ENCODE results near the gene RBFA.
"Not testable (repeated sequence)": the region's sequence is repeated elsewhere in the genome, so short reads cannot be mapped to it uniquely, and the experiment has no call there.

Gene RBFA

DNA sequence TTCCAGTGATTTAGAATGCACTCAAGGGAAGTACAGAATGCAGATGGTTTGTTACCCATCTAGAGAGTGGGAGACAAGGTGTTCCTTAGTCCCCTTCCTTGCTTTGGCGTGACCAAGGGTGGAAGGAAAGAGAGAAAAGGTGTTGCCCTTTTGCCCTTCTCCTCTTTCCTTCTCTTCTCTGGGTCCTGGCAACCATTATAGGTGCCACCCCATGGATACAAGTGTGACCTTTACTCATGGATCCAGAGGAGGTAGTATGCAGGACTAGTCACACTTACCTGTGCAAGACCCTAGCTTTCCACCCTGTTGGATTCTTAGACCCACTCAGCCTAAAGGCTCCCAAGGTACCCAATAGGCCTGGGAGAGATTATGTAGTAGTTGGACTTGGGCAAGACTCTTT lies 11.6 kb upstream of the RBFA start:
- no peaks in the 10 kb centered on the region for H3F3A ChIP-seq (ENCODE audit: control insufficient read depth, insufficient read depth)
- no peaks in the 10 kb centered on the region for H3K4me1 ChIP-seq (ENCODE audit: control insufficient read depth, low read length)
- no peak overlapping the region for H3K4me2 ChIP-seq (ENCODE audit: low read length)
- TF ChIP-seq, protein P1, sequence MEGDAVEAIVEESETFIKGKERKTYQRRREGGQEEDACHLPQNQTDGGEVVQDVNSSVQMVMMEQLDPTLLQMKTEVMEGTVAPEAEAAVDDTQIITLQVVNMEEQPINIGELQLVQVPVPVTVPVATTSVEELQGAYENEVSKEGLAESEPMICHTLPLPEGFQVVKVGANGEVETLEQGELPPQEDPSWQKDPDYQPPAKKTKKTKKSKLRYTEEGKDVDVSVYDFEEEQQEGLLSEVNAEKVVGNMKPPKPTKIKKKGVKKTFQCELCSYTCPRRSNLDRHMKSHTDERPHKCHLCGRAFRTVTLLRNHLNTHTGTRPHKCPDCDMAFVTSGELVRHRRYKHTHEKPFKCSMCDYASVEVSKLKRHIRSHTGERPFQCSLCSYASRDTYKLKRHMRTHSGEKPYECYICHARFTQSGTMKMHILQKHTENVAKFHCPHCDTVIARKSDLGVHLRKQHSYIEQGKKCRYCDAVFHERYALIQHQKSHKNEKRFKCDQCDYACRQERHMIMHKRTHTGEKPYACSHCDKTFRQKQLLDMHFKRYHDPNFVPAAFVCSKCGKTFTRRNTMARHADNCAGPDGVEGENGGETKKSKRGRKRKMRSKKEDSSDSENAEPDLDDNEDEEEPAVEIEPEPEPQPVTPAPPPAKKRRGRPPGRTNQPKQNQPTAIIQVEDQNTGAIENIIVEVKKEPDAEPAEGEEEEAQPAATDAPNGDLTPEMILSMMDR (IDR thresholded peaks at IDR 0.05; ENCODE audit: low read depth, low read length, poor library complexity, severe bottlenecking) = no peak
- TF ChIP-seq EZH2phosphoT487 (IDR thresholded peaks at IDR 0.05; ENCODE audit: borderline replicate concordance, low read length) = no peak
- H3K27ac ChIP-seq (ENCODE audit: low read depth, low read length) = no peak overlapping the region
- H3K4me3 ChIP-seq (ENCODE audit: low read length) = no peak overlapping the region
- no peaks in the 10 kb centered on the region for H3K9me2 ChIP-seq (replicated peaks; ENCODE audit: control insufficient read depth, low read length)
- no peaks in the 10 kb centered on the region for H3K36me3 ChIP-seq (ENCODE audit: control insufficient read depth, low read length)
- no peaks in the 10 kb centered on the region for H3K27me3 ChIP-seq (ENCODE audit: control insufficient read depth, low read length)
- H3K79me2 ChIP-seq (ENCODE audit: control insufficient read depth, low read length) = no peaks in the 10 kb centered on the region
- no peaks in the 10 kb centered on the region for H4K20me1 ChIP-seq (ENCODE audit: control insufficient read depth, insufficient read depth, low read depth, low read length)
- peaks cover 50% of the 10 kb centered on the region for H3K9me3 ChIP-seq (ENCODE audit: control insufficient read depth, insufficient read depth, low read length)

- Histone ChIP-seq H3K4me3 (ENCODE audit: low read length) (no peak overlapping the region), H3K4me1 (ENCODE audit: control insufficient read depth, low read length) (no peaks in the 10 kb centered on the region), H3K36me3 (ENCODE audit: control insufficient read depth, low read length) (no peaks in the 10 kb centered on the region), H3K4me2 (ENCODE audit: low read length) (no peak overlapping the region), H3K27ac (ENCODE audit: low read depth, low read length) (no peak overlapping the region), H3K79me2 (ENCODE audit: control insufficient read depth, low read length) (no peaks in the 10 kb centered on the region), H3K9me2 (replicated peaks; ENCODE audit: control insufficient read depth, low read length) (no peaks in the 10 kb centered on the region), H4K20me1 (ENCODE audit: control insufficient read depth, insufficient read depth, low read depth, low read length) (no peaks in the 10 kb centered on the region), H3F3A (ENCODE audit: control insufficient read depth, insufficient read depth) (no peaks in the 10 kb centered on the region), H3K9me3 (ENCODE audit: control insufficient read depth, insufficient read depth, low read length) (peaks cover 50% of the 10 kb centered on the region), H3K27me3 (ENCODE audit: control insufficient read depth, low read length) (no peaks in the 10 kb centered on the region)
- TF ChIP-seq, protein P1 (IDR thresholded peaks at IDR 0.05; ENCODE audit: low read depth, low read length, poor library complexity, severe bottlenecking) = peak; percentile 78
- TF ChIP-seq EZH2phosphoT487 (IDR thresholded peaks at IDR 0.05; ENCODE audit: borderline replicate concordance, low read length) = no peak
Measured at GRCh38 chr18:80023173-80023572, 11.1 kb upstream of the RBFA start.

GRCh38 chr18:80026363-80026762 lies 7.9 kb upstream of the RBFA start:
- no peak overlapping the region for H3K4me3 ChIP-seq (ENCODE audit: low read length)

DNA sequence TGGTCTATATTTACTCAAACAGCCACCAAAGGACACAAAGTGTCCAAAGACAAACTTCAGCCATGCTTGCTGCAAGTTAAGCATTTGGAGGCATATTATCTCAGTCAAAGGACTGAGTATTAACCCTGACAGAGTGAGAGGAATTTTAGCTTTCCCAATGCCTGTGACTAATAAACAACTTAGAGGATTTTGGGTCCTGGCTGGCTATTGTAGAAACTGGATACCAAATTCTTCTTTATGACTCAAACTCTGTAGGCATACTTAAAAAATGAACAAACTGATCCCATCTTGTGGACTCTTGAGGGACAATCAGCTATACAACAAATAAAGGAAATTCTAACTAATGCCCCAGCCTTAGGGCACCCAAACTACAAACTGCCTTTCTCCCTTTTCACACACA lies 6.5 kb upstream of the RBFA start:
- H3K4me2 ChIP-seq (ENCODE audit: low read length) = not testable (repeated sequence)

More at GRCh38 chr18:80026363-80026762, 7.9 kb upstream of the RBFA start:
- Histone ChIP-seq H3K9me2 (replicated peaks; ENCODE audit: control insufficient read depth, low read length) (no peaks in the 10 kb centered on the region), H3K4me1 (ENCODE audit: control insufficient read depth, low read length) (no peaks in the 10 kb centered on the region), H3K9me3 (ENCODE audit: control insufficient read depth, insufficient read depth, low read length) (peaks cover 36% of the 10 kb centered on the region), H3K36me3 (ENCODE audit: control insufficient read depth, low read length) (no peaks in the 10 kb centered on the region), H3K4me2 (ENCODE audit: low read length) (no peak overlapping the region), H3K27ac (ENCODE audit: low read depth, low read length) (no peak overlapping the region), H4K20me1 (ENCODE audit: control insufficient read depth, insufficient read depth, low read depth, low read length) (no peaks in the 10 kb centered on the region), H3F3A (ENCODE audit: control insufficient read depth, insufficient read depth) (no peaks in the 10 kb centered on the region), H3K79me2 (ENCODE audit: control insufficient read depth, low read length) (no peaks in the 10 kb centered on the region), H3K27me3 (ENCODE audit: control insufficient read depth, low read length) (no peaks in the 10 kb centered on the region)
- TF ChIP-seq, protein P1 (IDR thresholded peaks at IDR 0.05; ENCODE audit: low read depth, low read length, poor library complexity, severe bottlenecking) = no peak
- no peak for TF ChIP-seq EZH2phosphoT487 (IDR thresholded peaks at IDR 0.05; ENCODE audit: borderline replicate concordance, low read length)

More for the DNA sequence above, 6.5 kb upstream of the RBFA start:
- H3K4me1 ChIP-seq (ENCODE audit: control insufficient read depth, low read length); H4K20me1 ChIP-seq (ENCODE audit: control insufficient read depth, insufficient read depth, low read depth, low read length); H3K9me2 ChIP-seq (replicated peaks; ENCODE audit: control insufficient read depth, low read length); H3K79me2 ChIP-seq (ENCODE audit: control insufficient read depth, low read length); H3K4me3 ChIP-seq (ENCODE audit: low read length); H3F3A ChIP-seq (ENCODE audit: control insufficient read depth, insufficient read depth); H3K36me3 ChIP-seq (ENCODE audit: control insufficient read depth, low read length); H3K27ac ChIP-seq (ENCODE audit: low read depth, low read length); H3K27me3 ChIP-seq (ENCODE audit: control insufficient read depth, low read length): not testable (repeated sequence)
- peaks cover 23% of the 10 kb centered on the region for H3K9me3 ChIP-seq (ENCODE audit: control insufficient read depth, insufficient read depth, low read length)

All from DOHH2 (cell line).